ENCODE results near the gene ZIC1. TPM values are rescaled to one million over a fixed set of nuclear protein-coding genes. Genes with fewer than 3 reads are reported as not detected.

The ZIC1 gene
- total RNA-seq, 1 experiment from 2014 or later = not detected

GRCh38 chr3:147371140-147371539 lies 38.0 kb upstream of the ZIC1 start:
- TF ChIP-seq CTCF (conservative IDR thresholded peaks at IDR 0.05) = no peak
- Histone ChIP-seq H4K91ac (ENCODE audit: insufficient read length, low read depth, low read length) (no peak overlapping the region), H4K20me1 (ENCODE audit: control insufficient read depth, insufficient read depth, insufficient read length) (no peaks in the 10 kb centered on the region), H3K27ac (ENCODE audit: insufficient read length, low read depth, low read length) (no peak overlapping the region), H2BK15ac (ENCODE audit: low read depth, low read length) (no peak overlapping the region), H2BK20ac (ENCODE audit: low read depth, low read length, poor library complexity, severe bottlenecking) (no peak overlapping the region), H4K5ac (ENCODE audit: insufficient read length, low read depth, low read length) (no peak overlapping the region), H3K9me3 (ENCODE audit: control insufficient read depth, low read depth, low read length) (no peaks in the 10 kb centered on the region), H2AFZ (ENCODE audit: low read length) (no peak overlapping the region), H3K4me2 (ENCODE audit: insufficient read depth, insufficient read length, low read length) (peak overlapping the region; percentile 19), H2BK120ac (ENCODE audit: low read depth, low read length, poor library complexity, severe bottlenecking) (no peak overlapping the region), H3K9ac (ENCODE audit: extremely low read depth, insufficient read length, low read length) (no peak overlapping the region), H3K14ac (ENCODE audit: insufficient read depth, low read length) (no peak overlapping the region), H3T11ph (ENCODE audit: low read length) (no peak overlapping the region), H2BK5ac (ENCODE audit: insufficient read length, low read length) (no peak overlapping the region), H2BK12ac (ENCODE audit: insufficient read length, low read depth, low read length) (no peak overlapping the region), H3K23ac (ENCODE audit: insufficient read length, low read depth, low read length) (no peak overlapping the region), H3K23me2 (ENCODE audit: insufficient read length, low read depth, low read length, poor library complexity, severe bottlenecking) (no peaks in the 10 kb centered on the region), H4K8ac (replicated peaks; ENCODE audit: insufficient read length, low read depth, low read length) (no peak overlapping the region), H3K79me2 (ENCODE audit: insufficient read depth, low read length) (no peaks in the 10 kb centered on the region), H3K18ac (ENCODE audit: insufficient read length, low read depth, low read length) (no peak overlapping the region), H3K27me3 (ENCODE audit: insufficient read depth, low read length) (peaks cover 84% of the 10 kb centered on the region), H3K56ac (ENCODE audit: insufficient read length, low read depth, low read length) (no peak overlapping the region), H3K79me1 (ENCODE audit: insufficient read depth, low read depth, low read length, poor library complexity, severe bottlenecking) (no peaks in the 10 kb centered on the region), H2AK5ac (ENCODE audit: insufficient read length, low read length) (no peak overlapping the region), H3K4ac (ENCODE audit: low read depth, low read length) (no peak overlapping the region), H3K4me1 (ENCODE audit: insufficient read depth, low read length) (no peaks in the 10 kb centered on the region)
- Mint-ChIP-seq H3K27ac (no peak overlapping the region; a peak in 1 of 7 replicates), H3K4me3 (peak overlapping the region in 1 of 2 experiments; percentile 67; a peak in 3 of 5 replicates), H3K4me1 (peaks cover 24 to 60% of the 10 kb centered on the region in 2 experiments), H3K27me3 (ENCODE audit: low read depth) (peaks cover 98% of the 10 kb centered on the region), H3K9me3 (peaks cover 0 to 2% of the 10 kb centered on the region in 2 experiments; a peak in 2 of 5 replicates), H3K36me3 (ENCODE audit: insufficient read depth in 1 of 3, low read depth in 3 of 3) (no peaks in the 10 kb centered on the region; a peak in 1 of 7 replicates)
- DNase-seq = peak; percentile 71
- no CpG with 5 or more reads among the region's 12 CpGs for WGBS (ENCODE audit: extremely low coverage, insufficient read length, low lambda C conversion rate)
